NCI-H2196 (cell line): Measurements from ENCODE around the gene APMAP.
"Not testable (repeated sequence)": the region's sequence is repeated elsewhere in the genome, so short reads cannot be mapped to it uniquely, and the experiment has no call there.

Source experiments
- DNase-seq: peaks from one replicate; lab custom pipeline; 2025; ENCODE audit not compliant: unreplicated experiment; lab: John Stamatoyannopoulos, UW

APMAP gene

GRCh38 chr20:24953621-24954133 is 38.9 kb downstream of the APMAP start:
- no peak for DNase-seq

- DNase-seq: no peak
These were observed 39.4 kb downstream of the APMAP start for GRCh38 chr20:24953209-24953575.

DNA sequence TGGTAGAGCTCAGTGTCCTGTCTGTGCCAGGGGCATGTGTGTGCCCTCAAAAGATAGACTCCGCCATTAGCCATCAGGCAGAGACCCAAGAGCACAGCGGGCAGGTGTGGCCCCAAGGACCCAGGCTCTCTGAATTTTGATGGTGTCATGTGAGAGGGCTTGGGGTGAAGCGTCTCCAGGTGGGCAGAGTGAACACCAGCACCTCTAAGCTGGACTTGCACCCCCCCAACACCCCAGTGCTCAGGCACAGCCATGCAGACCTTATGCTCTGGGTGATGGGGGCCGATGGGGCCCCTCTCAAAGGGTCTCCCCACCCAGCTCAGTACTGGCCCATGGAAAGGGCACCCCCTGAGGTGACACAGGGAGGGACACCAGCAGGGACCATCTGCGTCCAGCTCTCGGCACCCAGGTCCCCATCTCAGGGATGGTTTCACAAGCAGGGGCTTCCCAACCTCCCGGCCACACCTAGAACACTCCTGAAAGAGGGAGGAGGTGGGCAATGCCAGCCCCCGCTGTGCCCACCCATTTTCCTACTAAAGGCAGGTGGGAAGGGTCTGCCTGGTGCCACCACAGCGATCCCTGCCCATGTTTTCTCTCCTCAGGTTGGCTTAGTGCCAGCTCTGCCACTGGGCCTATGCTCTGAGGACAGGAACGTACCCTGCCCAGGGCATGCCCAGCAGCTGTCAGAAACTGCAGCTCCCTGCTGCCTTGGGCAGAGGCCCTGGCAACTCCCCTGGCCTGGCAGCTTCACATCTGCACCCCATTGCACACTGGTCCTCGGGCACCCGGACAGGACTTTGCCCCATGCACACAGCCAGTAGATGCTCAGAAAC is 40.0 kb downstream of the APMAP start:
- no peak for DNase-seq

DNA sequence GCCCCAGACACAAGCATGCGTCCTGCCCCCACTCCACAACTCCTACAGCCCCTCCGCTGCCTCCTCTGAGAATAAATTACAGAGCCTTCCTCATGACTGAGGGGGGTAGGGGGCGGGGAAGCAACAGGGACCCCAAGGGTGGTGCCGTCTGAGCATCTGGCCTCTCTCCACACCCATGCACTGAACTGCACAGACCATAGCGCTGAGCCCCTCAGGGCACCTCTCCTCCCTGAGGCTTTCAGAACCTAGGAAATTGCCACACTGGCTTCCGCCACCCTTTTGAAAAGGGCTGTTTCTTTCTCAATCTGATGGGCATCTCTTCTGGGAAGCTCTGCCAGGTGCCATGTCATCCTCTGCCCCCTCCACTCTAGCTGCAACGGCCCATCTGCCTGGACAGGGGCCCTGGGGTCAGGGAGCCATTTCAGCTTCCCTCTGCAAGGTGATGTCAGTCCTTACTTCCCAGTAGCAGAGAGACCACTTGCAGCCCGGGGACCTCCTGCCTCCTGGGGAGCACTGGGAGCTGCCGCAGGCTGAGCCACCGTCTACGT is 40.9 kb downstream of the APMAP start:
- DNase-seq: no peak

DNA sequence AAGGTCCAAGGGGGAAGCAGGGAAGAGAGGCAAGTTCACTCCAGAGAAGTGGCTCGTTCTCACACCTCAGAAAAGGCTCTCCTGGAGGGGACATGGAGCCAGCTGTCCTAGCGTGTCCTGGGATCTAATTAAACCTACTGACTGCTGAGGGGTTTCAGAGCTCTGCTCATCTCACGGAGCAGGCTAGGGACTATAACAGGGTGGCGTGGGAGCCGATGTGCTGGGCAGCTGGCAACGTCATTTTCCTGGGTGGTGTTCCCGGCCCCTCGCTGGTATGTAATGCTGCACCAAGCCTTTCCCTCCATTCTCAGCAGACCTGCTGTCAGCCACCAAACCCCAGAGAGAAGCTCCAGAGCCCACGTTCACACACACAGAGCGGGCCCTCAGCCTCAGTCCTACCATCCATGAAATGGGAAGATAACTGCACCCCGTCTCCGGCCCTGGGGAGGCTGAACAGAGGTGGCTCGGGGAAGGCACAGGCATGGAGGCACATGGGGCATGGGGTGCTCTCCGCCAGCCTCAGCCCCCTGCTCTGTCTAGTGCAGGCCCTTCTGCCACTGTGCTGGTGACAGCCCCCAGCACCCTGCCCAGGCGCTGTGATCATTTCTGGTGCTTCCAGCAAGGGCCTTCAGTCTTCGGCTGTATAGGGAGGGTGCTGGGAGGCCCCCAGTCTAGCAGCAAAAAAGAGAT is 41.6 kb downstream of the APMAP start:
- no peak for DNase-seq

- DNase-seq: no peak
These were observed 42.3 kb downstream of the APMAP start for GRCh38 chr20:24950128-24950835.

GRCh38 chr20:24949756-24950127 is 42.8 kb downstream of the APMAP start:
- no peak for DNase-seq

DNA sequence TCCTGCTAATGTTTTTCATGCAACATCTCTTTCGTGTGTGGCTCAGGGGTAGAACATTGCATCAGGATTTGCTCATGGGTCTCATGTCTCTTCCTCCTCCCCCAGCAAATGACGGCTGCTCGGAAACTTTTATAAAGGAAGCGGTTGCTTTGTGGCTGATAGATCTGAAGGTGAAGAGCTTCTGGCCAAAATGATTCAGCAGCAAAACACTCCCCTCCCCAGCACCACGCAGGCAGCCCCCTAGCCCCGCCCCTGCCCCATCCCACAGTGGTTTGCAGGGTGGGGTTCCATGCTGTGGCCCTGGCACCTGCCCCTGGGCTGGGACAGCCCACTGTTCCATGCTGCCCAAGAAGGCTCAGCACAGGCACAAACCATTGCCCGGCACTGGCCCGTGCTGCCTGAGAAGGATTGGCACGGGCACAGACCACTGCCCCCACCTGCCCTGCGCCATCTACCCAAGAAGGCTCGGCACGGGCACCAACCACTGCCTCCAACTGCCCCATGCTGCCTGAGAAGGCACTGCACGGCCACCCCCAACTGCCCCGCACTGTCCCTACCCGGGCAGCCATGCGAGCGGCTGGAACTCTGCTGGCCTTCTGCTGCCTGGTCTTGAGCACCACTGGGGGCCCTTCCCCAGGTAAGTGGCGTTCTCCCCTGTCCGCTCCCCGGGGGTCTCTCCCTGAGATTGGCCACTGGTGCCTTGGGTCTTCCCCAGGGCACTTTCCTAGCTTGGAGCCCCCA is 43.4 kb downstream of the APMAP start, which contains the start of gene CST7:
CST7 (plus strand) TSS at position 331 of the 741 bp plus-strand sequence; CDS start at position 568, 237 bp downstream.
- DNase-seq: no peak

GRCh38 chr20:24948396-24948938 is 44.1 kb downstream of the APMAP start:
- DNase-seq: not testable (repeated sequence)

- DNase-seq: not testable (repeated sequence)
These were observed 46.2 kb downstream of the APMAP start for GRCh38 chr20:24946376-24946775.

DNA sequence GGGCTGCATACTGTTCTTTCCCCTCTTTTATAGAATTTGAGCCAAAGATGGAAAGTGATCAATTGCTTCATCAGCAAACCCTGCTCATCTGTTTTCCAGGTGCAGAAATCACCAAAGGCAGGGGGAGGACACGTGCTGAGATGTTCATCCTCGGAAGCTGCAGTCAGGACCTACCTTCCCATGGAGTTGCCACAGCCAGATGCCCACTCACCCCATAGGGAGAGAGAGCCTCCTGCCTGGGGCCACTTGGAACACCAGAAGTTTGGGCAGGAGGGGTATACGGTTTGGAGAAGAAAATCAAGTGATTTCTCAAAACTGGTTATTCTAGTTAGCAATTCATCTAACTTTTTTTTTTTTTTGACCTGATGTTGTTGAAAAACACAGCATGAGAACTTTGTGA is 48.8 kb downstream of the APMAP start:
- no peak for DNase-seq

GRCh38 chr20:24943196-24943595 is 49.4 kb downstream of the APMAP start:
- no peak for DNase-seq

DNA sequence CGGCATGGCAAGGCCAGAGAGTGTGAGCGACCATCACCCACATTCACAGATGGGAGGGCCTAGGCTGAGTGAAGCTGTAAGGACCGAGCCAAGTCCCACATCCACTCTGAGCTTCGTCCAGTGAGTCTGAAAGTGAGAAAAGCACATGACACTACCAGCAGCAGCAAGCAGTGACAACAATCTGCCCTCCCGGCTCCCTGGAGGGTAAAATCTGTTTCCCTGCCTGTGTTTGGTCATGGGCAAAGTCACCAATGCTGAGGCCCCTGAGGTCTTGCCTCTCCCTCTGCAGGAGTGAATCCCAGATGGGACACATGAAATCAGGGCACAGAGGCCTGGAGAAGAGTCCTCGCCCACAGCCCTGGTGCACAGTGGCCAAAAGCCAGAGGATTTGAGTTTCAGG is 49.9 kb downstream of the APMAP start:
- no peak for DNase-seq

GRCh38 chr20:24939036-24939435 is 53.5 kb downstream of the APMAP start:
- no peak for DNase-seq

- DNase-seq: no peak
These were observed 54.1 kb downstream of the APMAP start for GRCh38 chr20:24938498-24938897.

GRCh38 chr20:24937579-24937978 is 55.0 kb downstream of the APMAP start:
- DNase-seq: no peak

- no peak for DNase-seq
These were observed 55.8 kb downstream of the APMAP start for GRCh38 chr20:24936526-24937407.

- DNase-seq: no peak
These were observed 56.6 kb downstream of the APMAP start for GRCh38 chr20:24935766-24936525.

- DNase-seq: no peak
These were observed 57.4 kb downstream of the APMAP start for GRCh38 chr20:24935140-24935539.
